Astrocyte (in vitro differentiated cells and primary cell): Measurements from ENCODE around the gene DIAPH2. TPM values are rescaled to one million over a fixed set of nuclear protein-coding genes. Genes with fewer than 3 reads are reported as not detected.

Experiments used
- DNase-seq: peaks from one replicate; pipeline ENCODE4 v3.0.0-alpha.2; 2010; ENCODE audit warnings: low read depth
- FAIRE-seq: peaks from 2 replicates; lab custom pipeline; 2011; peaks lifted over from hg19 to GRCh38; lab: Jason Lieb, UNC
- H2AFZ ChIP-seq: 2 replicates; pipeline ENCODE4 v1.6.0; 2012; ENCODE audit warnings: low read depth, low read length, inconsistent platforms
- H3K27ac ChIP-seq: 2 replicates; pipeline ENCODE4 v1.5.1; 2011; ENCODE audit warnings: low read depth, low read length, inconsistent platforms
- H3K27me3 ChIP-seq: 2 replicates; pipeline ENCODE4 v1.6.0; 2011; ENCODE audit warnings: low read length, inconsistent platforms; ENCODE audit not compliant: insufficient read depth
- H3K36me3 ChIP-seq: 2 replicates; pipeline ENCODE4 v1.5.1; 2011; ENCODE audit warnings: low read length, inconsistent platforms; ENCODE audit not compliant: insufficient read depth
- H3K4me1 ChIP-seq: 2 replicates; pipeline ENCODE4 v1.5.1; 2011; ENCODE audit warnings: low read length, inconsistent platforms; ENCODE audit not compliant: insufficient read depth
- H3K4me2 ChIP-seq: 2 replicates; pipeline ENCODE4 v1.6.0; 2012; ENCODE audit warnings: low read length, inconsistent platforms
- H3K4me3 ChIP-seq: 2 replicates; pipeline ENCODE4 v1.5.1; 2011; ENCODE audit warnings: low read depth, mild to moderate bottlenecking, low read length, inconsistent platforms; ENCODE audit not compliant: insufficient read depth
- H3K79me2 ChIP-seq: 2 replicates; pipeline ENCODE4 v1.6.0; 2012; ENCODE audit warnings: mild to moderate bottlenecking, low read length, inconsistent platforms; ENCODE audit not compliant: insufficient read depth
- H3K9ac ChIP-seq: 2 replicates; pipeline ENCODE4 v1.6.0; 2012; ENCODE audit warnings: mild to moderate bottlenecking, low read length, inconsistent platforms
- H3K9me3 ChIP-seq: 2 replicates; pipeline ENCODE4 v1.5.1; 2012; ENCODE audit warnings: low read depth, mild to moderate bottlenecking, low read length, inconsistent platforms; ENCODE audit not compliant: insufficient read depth
- H4K20me1 ChIP-seq: 2 replicates; pipeline ENCODE4 v1.6.0; 2012; ENCODE audit warnings: low read length, inconsistent platforms; ENCODE audit not compliant: insufficient read depth
- H3K27ac Mint-ChIP-seq: one replicate; pipeline ENCODE4 v1.8.0; 2021; ENCODE audit warnings: mild to moderate bottlenecking, mixed read lengths; ENCODE audit not compliant: unreplicated experiment
- H3K27me3 Mint-ChIP-seq: one replicate; pipeline ENCODE4 v1.8.0; 2021; ENCODE audit warnings: low read depth, mixed read lengths; ENCODE audit not compliant: unreplicated experiment
- H3K36me3 Mint-ChIP-seq: one replicate; pipeline ENCODE4 v1.8.0; 2021; ENCODE audit warnings: low read depth, mixed read lengths; ENCODE audit not compliant: unreplicated experiment
- H3K4me1 Mint-ChIP-seq: one replicate; pipeline ENCODE4 v1.8.0; 2021; ENCODE audit warnings: low read depth, mixed read lengths; ENCODE audit not compliant: unreplicated experiment
- H3K4me3 Mint-ChIP-seq: one replicate; pipeline ENCODE4 v1.8.0; 2021; ENCODE audit warnings: mild to moderate bottlenecking, moderate library complexity, mixed read lengths; ENCODE audit not compliant: unreplicated experiment
- H3K9me3 Mint-ChIP-seq: one replicate; pipeline ENCODE4 v1.8.0; 2021; ENCODE audit warnings: mild to moderate bottlenecking, mixed read lengths; ENCODE audit not compliant: unreplicated experiment
- EZH2 ChIP-seq: IDR thresholded peaks from 2 replicates; pipeline ENCODE4 v1.6.1; 2012; ENCODE audit warnings: mild to moderate bottlenecking, low read length, inconsistent platforms; ENCODE audit not compliant: insufficient read depth
- total RNA-seq: library from RNA; stranded (reverse); gene quantifications from 2 replicates; pipeline ENCODE4 v1.2.1, GENCODE V29; 2021
- TF ChIP-seq, protein P1 (sequence below): IDR thresholded peaks from 2 replicates; pipeline ENCODE4 v1.5.1; 2011; ENCODE audit warnings: low read depth, mild to moderate bottlenecking, inconsistent platforms, low read length, moderate library complexity; ENCODE audit not compliant: insufficient read depth

The DIAPH2 gene
- total RNA-seq, 1 donor from 2014 or later, result 9.8 TPM

DNA sequence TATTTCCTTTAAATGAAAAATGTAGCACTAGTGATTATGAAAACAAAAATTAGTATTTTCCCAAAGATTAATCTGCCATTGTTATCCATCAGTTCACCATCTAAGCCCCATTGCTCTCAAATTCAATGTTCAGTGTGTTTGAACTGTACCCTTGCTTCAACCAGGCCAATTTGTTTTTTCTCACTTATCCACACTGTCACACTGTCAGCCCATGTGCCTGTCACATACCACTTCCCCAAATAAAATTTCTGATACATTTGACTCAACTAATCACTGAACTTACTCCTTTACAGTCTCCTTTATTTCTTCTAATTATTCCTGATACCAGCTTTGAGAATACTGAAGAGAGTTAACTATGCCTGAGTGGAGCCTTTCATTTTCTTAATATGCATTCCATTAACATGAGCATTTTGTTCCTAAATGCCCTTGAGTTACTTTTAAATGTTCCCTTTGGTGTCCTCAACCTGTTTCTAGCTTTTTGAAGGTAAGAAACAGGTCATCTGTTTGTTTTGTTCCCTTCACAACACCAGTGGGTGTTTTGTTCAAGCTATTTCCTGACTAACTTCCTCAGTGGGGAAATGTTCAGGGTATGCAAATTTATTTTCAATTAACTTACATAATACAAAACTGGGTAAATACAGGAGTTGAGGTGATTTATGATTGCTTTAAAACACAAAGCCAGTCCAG is 316.2 kb downstream of the DIAPH2 start:
- H3K4me1 Mint-ChIP-seq, result no peaks in the 10 kb centered on the region
- H2AFZ ChIP-seq, result no peak overlapping the region
- no peak overlapping the region for H3K27ac Mint-ChIP-seq
- H3K4me3 ChIP-seq, result no peak overlapping the region
- no peaks in the 10 kb centered on the region for H4K20me1 ChIP-seq
- H3K9me3 ChIP-seq, result no peaks in the 10 kb centered on the region
- peak; percentile 13 for FAIRE-seq
- no peaks in the 10 kb centered on the region for H3K27me3 ChIP-seq
- TF ChIP-seq, protein P1, sequence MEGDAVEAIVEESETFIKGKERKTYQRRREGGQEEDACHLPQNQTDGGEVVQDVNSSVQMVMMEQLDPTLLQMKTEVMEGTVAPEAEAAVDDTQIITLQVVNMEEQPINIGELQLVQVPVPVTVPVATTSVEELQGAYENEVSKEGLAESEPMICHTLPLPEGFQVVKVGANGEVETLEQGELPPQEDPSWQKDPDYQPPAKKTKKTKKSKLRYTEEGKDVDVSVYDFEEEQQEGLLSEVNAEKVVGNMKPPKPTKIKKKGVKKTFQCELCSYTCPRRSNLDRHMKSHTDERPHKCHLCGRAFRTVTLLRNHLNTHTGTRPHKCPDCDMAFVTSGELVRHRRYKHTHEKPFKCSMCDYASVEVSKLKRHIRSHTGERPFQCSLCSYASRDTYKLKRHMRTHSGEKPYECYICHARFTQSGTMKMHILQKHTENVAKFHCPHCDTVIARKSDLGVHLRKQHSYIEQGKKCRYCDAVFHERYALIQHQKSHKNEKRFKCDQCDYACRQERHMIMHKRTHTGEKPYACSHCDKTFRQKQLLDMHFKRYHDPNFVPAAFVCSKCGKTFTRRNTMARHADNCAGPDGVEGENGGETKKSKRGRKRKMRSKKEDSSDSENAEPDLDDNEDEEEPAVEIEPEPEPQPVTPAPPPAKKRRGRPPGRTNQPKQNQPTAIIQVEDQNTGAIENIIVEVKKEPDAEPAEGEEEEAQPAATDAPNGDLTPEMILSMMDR, result no peak
- no peak for TF ChIP-seq EZH2
- H3K36me3 Mint-ChIP-seq, result no peaks in the 10 kb centered on the region
- H3K4me2 ChIP-seq, result no peak overlapping the region
- no peaks in the 10 kb centered on the region for H3K79me2 ChIP-seq
- no peaks in the 10 kb centered on the region for H3K36me3 ChIP-seq
- H3K27ac ChIP-seq, result no peak overlapping the region
- H3K4me3 Mint-ChIP-seq, result no peak overlapping the region
- H3K9ac ChIP-seq, result no peak overlapping the region
- no peaks in the 10 kb centered on the region for H3K27me3 Mint-ChIP-seq
- DNase-seq, result no peak
- no peaks in the 10 kb centered on the region for H3K9me3 Mint-ChIP-seq
- no peaks in the 10 kb centered on the region for H3K4me1 ChIP-seq

DNA sequence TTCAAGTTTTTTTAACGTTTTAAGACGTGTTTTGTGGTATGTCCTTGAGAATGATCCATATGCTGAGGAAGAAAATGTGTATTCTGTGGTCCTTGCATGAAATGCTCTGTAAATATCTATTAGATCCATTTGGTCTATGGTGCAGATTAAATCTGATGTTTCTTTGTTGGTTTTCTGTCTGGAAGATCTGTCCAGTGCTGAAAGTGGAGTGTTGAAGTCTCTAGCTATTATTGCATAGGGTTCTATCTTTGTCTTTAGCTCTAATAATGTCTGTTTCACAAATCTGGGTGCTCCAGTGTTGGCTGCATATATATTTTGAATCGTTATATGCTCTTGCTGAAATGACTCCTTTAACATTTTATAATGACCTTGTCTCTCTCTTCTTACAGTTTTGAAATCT is 321.5 kb downstream of the DIAPH2 start:
- Histone ChIP-seq H3K36me3 (no peaks in the 10 kb centered on the region), H3K4me2 (no peak overlapping the region), H3K9me3 (no peaks in the 10 kb centered on the region), H2AFZ (no peak overlapping the region), H4K20me1 (no peaks in the 10 kb centered on the region), H3K4me3 (no peak overlapping the region), H3K4me1 (no peaks in the 10 kb centered on the region), H3K9ac (no peak overlapping the region), H3K27me3 (no peaks in the 10 kb centered on the region), H3K79me2 (no peaks in the 10 kb centered on the region), H3K27ac (no peak overlapping the region)
- Mint-ChIP-seq H3K36me3 (no peaks in the 10 kb centered on the region), H3K27ac (no peak overlapping the region), H3K27me3 (no peaks in the 10 kb centered on the region), H3K9me3 (no peaks in the 10 kb centered on the region), H3K4me1 (no peaks in the 10 kb centered on the region), H3K4me3 (no peak overlapping the region)
- TF ChIP-seq, protein P1, result no peak
- TF ChIP-seq EZH2, result no peak
- FAIRE-seq (peak; percentile 81), DNase-seq (no peak)

DNA sequence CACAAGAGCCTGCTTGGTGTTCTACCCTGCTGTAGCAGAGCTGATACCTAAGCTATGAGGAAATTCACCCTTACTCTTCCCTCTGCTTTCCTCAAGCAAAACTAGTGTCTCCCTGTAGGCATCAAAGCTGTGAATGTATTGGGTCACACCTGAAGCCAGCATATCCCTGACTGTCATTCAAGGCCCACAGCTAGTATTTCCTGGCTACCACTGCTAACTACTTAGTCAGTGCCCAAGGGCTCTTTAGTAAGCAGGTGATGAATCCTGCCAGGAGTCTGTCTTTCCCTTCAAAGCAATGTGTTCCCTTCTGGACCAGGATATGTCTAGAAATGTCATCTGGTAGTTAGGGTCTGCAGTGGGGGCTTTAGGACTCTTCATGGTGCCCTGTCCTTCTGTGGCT is 324.7 kb downstream of the DIAPH2 start:
- Histone ChIP-seq H3K4me3 (no peak overlapping the region), H3K79me2 (no peaks in the 10 kb centered on the region), H3K9me3 (no peaks in the 10 kb centered on the region), H3K27me3 (no peaks in the 10 kb centered on the region), H3K4me1 (no peaks in the 10 kb centered on the region), H3K27ac (no peak overlapping the region), H3K36me3 (no peaks in the 10 kb centered on the region), H3K4me2 (no peak overlapping the region), H2AFZ (no peak overlapping the region), H3K9ac (no peak overlapping the region), H4K20me1 (no peaks in the 10 kb centered on the region)
- Mint-ChIP-seq H3K36me3 (no peaks in the 10 kb centered on the region), H3K4me3 (no peak overlapping the region), H3K4me1 (no peaks in the 10 kb centered on the region), H3K27ac (no peak overlapping the region), H3K27me3 (no peaks in the 10 kb centered on the region), H3K9me3 (no peaks in the 10 kb centered on the region)
- DNase-seq, result no peak
- TF ChIP-seq, protein P1, result no peak
- TF ChIP-seq EZH2, result no peak
- no peak for FAIRE-seq
